Ramos (cell line): ENCODE results near the gene KLHL29.

ENCODE experiments used
- in situ Hi-C: fragments of 300-500 bp; cut with MboI; formaldehyde crosslinking; loops from one replicate; pipeline ENCODE4 v1.14.3; 2022; ENCODE audit warnings: low sequenced_read_pairs; ENCODE audit not compliant: unreplicated experiment

Gene KLHL29

GRCh38 chr2:23757686-23758433 is 372.9 kb downstream of the KLHL29 start:
- in situ Hi-C loops = no loop called here
